Kidney epithelial cell (primary cell): ENCODE results near the gene DNMT3L. TPM values are rescaled to one million over a fixed set of nuclear protein-coding genes. Genes with fewer than 3 reads are reported as not detected.
"Not testable (repeated sequence)": the region's sequence is repeated elsewhere in the genome, so short reads cannot be mapped to it uniquely, and the experiment has no call there.

Experiments
- DNase-seq: peaks from one replicate; pipeline ENCODE4 v3.0.0-alpha.2; 2010; ENCODE audit warnings: low read depth
- H3K27me3 ChIP-seq: 2 replicates; pipeline ENCODE4 v1.6.0; 2011; ENCODE audit warnings: low read length; ENCODE audit not compliant: control insufficient read depth, insufficient read depth
- H3K36me3 ChIP-seq: 2 replicates; pipeline ENCODE4 v1.5.1; 2011; ENCODE audit warnings: low read length; ENCODE audit not compliant: control insufficient read depth, insufficient read depth
- H3K4me3 ChIP-seq: 2 replicates; pipeline ENCODE4 v1.5.1; 2011; ENCODE audit warnings: low read depth, mild to moderate bottlenecking, control low read depth, low read length
- CTCF ChIP-seq: IDR thresholded peaks from 2 replicates; pipeline ENCODE4 v1.5.1; 2011; ENCODE audit warnings: mild to moderate bottlenecking, moderate library complexity, low read length, control low read depth, inconsistent platforms; ENCODE audit not compliant: insufficient read depth, poor library complexity, severe bottlenecking
- total RNA-seq: library from RNA; depleted of rRNA; stranded (reverse); fragments of >200 nt; gene quantifications from 2 replicates; pipeline ENCODE4 v1.2.3, GENCODE V29; 2015

Gene DNMT3L
- total RNA-seq, 1 donor from 2014 or later: not detected

DNA sequence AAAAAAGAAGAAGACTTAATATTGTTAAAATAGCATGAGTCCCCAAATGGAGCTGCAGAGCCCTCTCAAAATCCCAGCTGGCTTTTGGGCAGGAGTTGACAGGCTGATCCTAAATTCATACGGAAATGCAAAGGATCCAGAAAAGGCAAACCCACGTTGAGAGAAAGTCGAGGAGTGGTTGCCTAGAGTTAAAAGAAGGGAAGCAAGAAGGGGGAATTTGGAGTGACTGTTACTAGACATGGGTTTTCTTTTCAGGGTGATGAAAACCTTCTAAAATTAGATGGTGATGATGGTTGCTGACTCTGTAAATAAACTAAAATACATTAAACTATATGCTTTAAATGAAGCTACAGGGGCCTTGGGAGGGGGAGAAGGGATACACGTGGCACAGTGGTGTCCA is 1.6 kb downstream of the DNMT3L start:
- no peaks in the 10 kb centered on the region for H3K36me3 ChIP-seq
- TF ChIP-seq CTCF: no peak
- no peak for DNase-seq
- H3K4me3 ChIP-seq: no peak overlapping the region
- peaks cover 12% of the 10 kb centered on the region for H3K27me3 ChIP-seq

DNA sequence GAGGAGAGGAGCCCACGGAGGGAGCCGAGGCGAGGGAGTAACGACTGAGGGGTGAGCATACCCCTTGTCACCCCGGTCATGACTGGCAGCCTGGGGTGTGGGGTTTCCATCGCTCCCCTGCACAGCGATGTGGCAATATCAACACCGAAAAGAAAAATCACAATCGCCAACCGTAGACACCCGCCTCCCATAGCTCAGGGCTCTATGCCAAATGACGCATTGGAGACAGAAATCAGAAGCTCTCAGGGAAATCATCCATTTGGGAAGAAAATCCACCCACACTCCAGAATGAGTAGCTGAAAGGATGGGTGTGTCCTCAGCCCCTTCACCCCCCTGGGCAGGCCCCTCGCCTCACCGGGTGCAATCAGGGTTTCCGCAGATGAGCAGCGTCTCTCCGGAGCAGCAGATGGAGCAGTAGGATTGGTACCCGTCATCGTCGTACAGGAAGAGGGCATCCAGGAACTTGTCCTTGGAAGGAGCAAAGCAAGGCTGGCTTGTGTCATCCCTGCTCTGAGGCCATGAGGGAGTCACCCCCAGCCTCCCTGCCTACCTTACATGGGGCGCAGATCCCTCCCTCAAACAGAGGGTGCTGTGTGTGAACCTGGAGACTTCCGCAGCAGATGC is 2.5 kb downstream of the DNMT3L start:
- Histone ChIP-seq H3K27me3 (peaks cover 12% of the 10 kb centered on the region), H3K4me3 (no peak overlapping the region), H3K36me3 (no peaks in the 10 kb centered on the region)
- no peak for DNase-seq
- TF ChIP-seq CTCF: no peak

DNA sequence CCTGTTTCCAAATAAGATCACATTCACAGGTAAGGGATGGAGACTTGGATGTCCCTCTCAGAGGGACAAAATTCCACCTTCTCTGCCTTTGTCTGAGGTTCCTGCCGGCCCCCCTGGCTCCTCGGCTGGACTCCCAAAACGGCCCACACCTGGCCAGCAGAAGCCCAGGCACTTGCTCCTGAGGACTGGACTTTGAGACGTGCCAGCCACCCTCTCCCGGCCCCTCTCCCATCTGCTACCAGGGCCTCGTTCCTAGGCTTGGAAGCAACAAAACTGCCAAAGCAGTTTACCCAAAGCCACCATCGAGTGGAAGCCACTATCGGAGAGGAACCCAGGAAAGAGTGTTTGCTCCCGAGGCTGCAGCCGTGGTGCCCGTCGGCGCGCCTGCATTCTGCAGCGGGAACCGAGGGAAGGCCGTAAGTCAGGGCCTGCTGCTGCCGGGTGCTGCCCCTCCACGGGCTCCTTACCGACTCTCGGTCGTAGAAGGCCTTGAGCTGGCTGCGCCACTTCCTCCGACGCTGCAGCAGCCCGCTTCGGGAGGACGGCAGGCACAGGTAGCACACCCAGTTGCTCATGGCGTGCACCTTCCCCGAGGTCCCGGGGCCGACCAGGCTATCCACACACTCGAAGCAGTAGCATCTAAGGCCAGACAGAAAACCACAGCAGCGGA is 3.5 kb downstream of the DNMT3L start:
- peaks cover 9% of the 10 kb centered on the region for H3K27me3 ChIP-seq
- no peaks in the 10 kb centered on the region for H3K36me3 ChIP-seq
- no peak overlapping the region for H3K4me3 ChIP-seq
- DNase-seq: no peak
- TF ChIP-seq CTCF: no peak

DNA sequence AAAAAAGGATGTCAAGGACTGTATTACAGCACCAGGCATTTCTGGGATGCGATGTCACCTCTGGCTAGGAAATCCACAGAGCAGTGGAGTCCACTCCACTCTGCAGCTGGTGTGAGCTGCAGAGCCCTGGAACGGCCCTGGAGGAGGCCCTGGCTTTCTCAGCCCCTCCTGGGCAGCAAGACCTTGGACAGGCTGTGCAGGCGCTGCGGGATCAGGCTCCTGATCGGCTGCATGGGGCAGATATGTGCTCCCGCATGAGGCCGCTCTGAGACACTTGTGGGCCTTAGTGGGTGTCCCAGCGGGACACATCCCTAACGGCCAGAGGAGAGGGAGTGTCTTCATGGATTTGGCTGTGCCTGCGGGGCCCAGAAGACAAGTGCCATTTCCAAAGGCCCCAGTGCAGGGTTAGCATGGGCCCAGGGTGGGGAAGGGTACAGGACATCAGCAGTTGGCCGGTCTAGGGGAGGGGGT is 6.2 kb downstream of the DNMT3L start:
- no peak for DNase-seq
- Histone ChIP-seq H3K27me3 (peaks cover 2% of the 10 kb centered on the region), H3K36me3 (no peaks in the 10 kb centered on the region), H3K4me3 (no peak overlapping the region)
- no peak for TF ChIP-seq CTCF

DNA sequence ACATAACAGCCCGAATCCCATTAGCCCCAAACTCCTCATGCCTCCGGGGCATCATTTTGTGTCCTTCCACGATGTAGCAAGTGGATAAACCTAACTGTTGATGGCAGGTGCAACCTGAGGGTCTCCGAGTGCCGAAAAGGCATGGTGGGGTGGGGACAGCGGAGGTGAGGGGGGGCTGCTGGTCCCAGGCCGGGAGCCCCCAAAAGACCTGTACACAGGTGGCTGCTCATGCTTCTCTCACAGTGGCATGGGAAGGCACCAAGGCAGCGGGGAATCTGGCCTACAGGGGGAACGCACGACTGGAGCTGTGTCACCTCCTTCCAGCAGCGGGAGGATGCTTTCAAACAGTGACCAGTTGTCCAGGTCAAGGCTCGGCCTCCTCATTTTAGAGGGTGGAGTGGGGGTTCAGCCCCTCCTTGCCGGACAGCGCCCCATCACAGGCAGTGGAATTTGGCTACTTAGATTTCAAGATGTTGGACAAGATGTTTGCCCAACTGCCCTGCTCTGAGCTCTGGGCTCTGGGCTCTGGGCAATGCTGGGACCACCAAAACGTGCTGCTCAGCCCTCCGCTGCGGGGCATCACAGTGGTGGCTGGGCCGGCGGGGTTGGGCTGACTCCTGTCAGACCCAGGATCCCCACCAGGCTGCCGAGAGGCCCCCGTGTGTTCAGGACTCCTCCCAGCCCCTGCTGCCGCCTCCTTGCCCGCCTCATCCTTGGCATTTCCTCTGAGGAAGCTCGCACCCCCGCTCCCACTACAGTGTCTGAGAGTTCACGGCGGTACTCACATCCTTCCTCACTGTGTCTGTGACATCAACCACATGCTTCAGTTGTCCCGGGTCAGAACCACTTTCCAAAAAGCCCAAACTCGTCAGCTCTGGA is 7.6 kb downstream of the DNMT3L start:
- TF ChIP-seq CTCF: no peak
- Histone ChIP-seq H3K27me3 (no peaks in the 10 kb centered on the region), H3K36me3 (no peaks in the 10 kb centered on the region), H3K4me3 (no peak overlapping the region)
- DNase-seq: no peak

DNA sequence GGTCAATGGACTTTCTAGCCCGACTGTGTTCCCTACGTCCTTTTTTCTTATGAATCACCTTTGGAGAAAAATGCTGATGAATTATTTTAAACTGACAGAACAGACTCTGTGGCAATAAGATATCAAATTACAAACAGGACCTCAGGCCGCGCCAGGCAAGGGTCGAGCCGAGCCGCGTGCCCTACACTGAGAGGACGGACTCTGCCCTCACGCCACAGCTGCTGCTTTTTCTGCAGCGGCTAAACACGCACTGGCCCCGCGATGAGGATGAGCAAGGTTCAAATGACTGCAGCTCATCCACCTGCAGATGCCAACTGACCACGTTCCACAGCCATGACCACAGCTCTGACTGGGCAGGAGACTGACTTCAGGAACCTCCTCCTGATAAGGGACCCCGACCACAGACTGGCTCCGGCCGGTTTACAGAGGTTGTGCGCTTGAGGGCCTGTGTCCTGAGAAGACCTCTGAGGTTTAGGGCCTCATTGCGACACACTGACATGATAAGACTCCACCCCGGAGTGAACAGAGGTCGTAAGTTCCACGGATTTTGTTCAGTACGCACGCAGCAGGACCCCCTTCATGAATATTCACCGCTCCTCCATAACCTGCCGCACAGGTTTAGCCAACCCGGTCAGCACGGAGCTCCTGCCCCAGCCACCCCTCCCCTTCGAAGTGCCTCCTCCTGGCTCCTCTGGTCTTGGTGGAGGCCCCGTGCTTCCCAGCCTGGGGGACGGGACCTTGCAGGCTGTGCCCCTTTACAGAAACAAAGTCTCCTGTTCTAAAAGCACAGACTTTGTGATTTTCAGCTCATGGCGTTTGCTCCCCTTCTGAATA is 12.3 kb downstream of the DNMT3L start:
- H3K4me3 ChIP-seq, H3K27me3 ChIP-seq, DNase-seq, H3K36me3 ChIP-seq: not testable (repeated sequence)

DNA sequence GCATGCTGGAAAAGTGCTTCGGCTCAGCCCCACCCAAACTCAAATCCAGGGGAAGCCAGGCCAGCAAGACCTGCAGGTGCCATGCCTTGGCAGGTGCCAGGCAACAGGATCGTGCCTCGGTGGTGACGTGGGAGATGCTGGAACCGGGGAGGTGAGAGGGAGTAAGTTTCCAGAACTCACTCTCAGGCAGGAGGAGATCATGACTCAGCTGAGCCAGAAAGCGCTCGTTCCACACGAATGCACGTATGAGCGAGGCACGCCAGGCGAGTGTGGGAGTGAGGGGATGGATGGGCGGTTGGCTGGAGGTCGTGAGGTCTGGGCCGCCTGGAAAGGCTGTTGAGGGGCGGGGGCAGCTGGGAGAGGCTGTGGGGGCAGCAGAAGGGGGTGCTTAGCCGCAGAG is 13.8 kb downstream of the DNMT3L start:
- not testable (repeated sequence) for H3K4me3 ChIP-seq, H3K27me3 ChIP-seq, H3K36me3 ChIP-seq, DNase-seq

- H3K27me3 ChIP-seq, DNase-seq, H3K36me3 ChIP-seq, H3K4me3 ChIP-seq: not testable (repeated sequence)
Measured at GRCh38 chr21:44243980-44244379, 17.7 kb downstream of the DNMT3L start.
